ENCODE measurements around the gene TMC2. TPM values are rescaled to one million over a fixed set of nuclear protein-coding genes. Genes with fewer than 3 reads are reported as not detected.
"Not testable (repeated sequence)": the region's sequence is repeated elsewhere in the genome, so short reads cannot be mapped to it uniquely, and the experiment has no call there.

Gene TMC2
- not detected in 2 replicates for total RNA-seq (2014; rRNA removed; shearing (Covaris generic))

- DNase-seq (ENCODE audit: low spot score) = no peak
These were observed at the start of gene TMC2 for GRCh38 chr20:2536560-2536986. TMC2 (plus strand) TSS chr20:2536573; CDS start chr20:2536622, 49 bp downstream.

- not testable (repeated sequence) for DNase-seq (ENCODE audit: low spot score)
These were observed 33.5 kb upstream of the TMC2 start for GRCh38 chr20:2502808-2503384.

GRCh38 chr20:2504803-2505202, 31.6 kb upstream of the TMC2 start:
- not testable (repeated sequence) for DNase-seq (ENCODE audit: low spot score)

- not testable (repeated sequence) for DNase-seq (ENCODE audit: low spot score)
These were observed 29.9 kb upstream of the TMC2 start for GRCh38 chr20:2506426-2506825.

- DNase-seq (ENCODE audit: low spot score) = no peak
These were observed 28.9 kb upstream of the TMC2 start for GRCh38 chr20:2507464-2507863.

GRCh38 chr20:2507875-2508630, 28.3 kb upstream of the TMC2 start:
- no peak for DNase-seq (ENCODE audit: low spot score)

GRCh38 chr20:2508631-2509467, 27.5 kb upstream of the TMC2 start, which contains the start of gene ZNF343:
ZNF343 (minus strand) TSS chr20:2508915; CDS start chr20:2493895, 15,020 bp downstream.
- DNase-seq (ENCODE audit: low spot score) = peak; percentile 68

- DNase-seq (ENCODE audit: low spot score) = no peak
These were observed 26.9 kb upstream of the TMC2 start for GRCh38 chr20:2509468-2509781.

GRCh38 chr20:2509794-2510193, 26.6 kb upstream of the TMC2 start:
- no peak for DNase-seq (ENCODE audit: low spot score)

- no peak for DNase-seq (ENCODE audit: low spot score)
These were observed 21.2 kb upstream of the TMC2 start for GRCh38 chr20:2515203-2515602.

GRCh38 chr20:2516399-2516798, 20.0 kb upstream of the TMC2 start:
- DNase-seq (ENCODE audit: low spot score) = no peak

- DNase-seq (ENCODE audit: low spot score) = no peak
These were observed 18.3 kb upstream of the TMC2 start for GRCh38 chr20:2518096-2518495.

- DNase-seq (ENCODE audit: low spot score) = no peak
These were observed 17.8 kb upstream of the TMC2 start for GRCh38 chr20:2518558-2518957.

- no peak for DNase-seq (ENCODE audit: low spot score)
These were observed 17.1 kb upstream of the TMC2 start for GRCh38 chr20:2519115-2519809.

- DNase-seq (ENCODE audit: low spot score) = no peak
These were observed 15.8 kb upstream of the TMC2 start for GRCh38 chr20:2520617-2521016.

GRCh38 chr20:2521369-2522305, 14.7 kb upstream of the TMC2 start:
- DNase-seq (ENCODE audit: low spot score) = no peak

GRCh38 chr20:2522826-2523429, 13.4 kb upstream of the TMC2 start:
- not testable (repeated sequence) for DNase-seq (ENCODE audit: low spot score)

GRCh38 chr20:2523919-2524708, 12.3 kb upstream of the TMC2 start:
- peak; percentile 68 for DNase-seq (ENCODE audit: low spot score)

GRCh38 chr20:2524709-2525506, 11.5 kb upstream of the TMC2 start:
- no peak for DNase-seq (ENCODE audit: low spot score)

All from H4 (cell line).